Adrenal gland (tissue), 12 donors: ENCODE results near the gene MTHFD2. TPM values are rescaled to one million over a fixed set of nuclear protein-coding genes. Genes with fewer than 3 reads are reported as not detected.

ENCODE experiments used
- DNase-seq, 7 donors: peaks; one replicate each; pipeline ENCODE4 v3.0.0-alpha.2; 2019 to 2020
- H3K27ac ChIP-seq, 5 donors: fragments of 200-600 bp; sonication (generic) in 4 of 5; 1 replicate in 3 of 5; 2 replicates in 2 of 5; pipeline versions ENCODE4 v1.5.1 to v1.8.0; 2016 to 2020; ENCODE audit warnings: mild to moderate bottlenecking in 1 of 5
- H3K27me3 ChIP-seq: fragments of 200-600 bp; 2 replicates; pipeline ENCODE4 v1.8.0; 2021
- H3K36me3 ChIP-seq, 2 donors: fragments of 200-600 bp; replicated peaks in 1 of 2; 1 replicate in 1 of 2; 2 replicates in 1 of 2; pipeline versions ENCODE4 v1.5.1 to v1.8.0; 2018 to 2022
- H3K4me1 ChIP-seq, 2 donors: fragments of 200-600 bp; replicated peaks in 1 of 2; 1 replicate in 1 of 2; 2 replicates in 1 of 2; pipeline versions ENCODE4 v1.5.1 to v1.8.0; 2018 to 2021
- H3K4me3 ChIP-seq, 4 donors: fragments of 200-600 bp; sonication (generic) in 3 of 4; one replicate each; pipeline ENCODE4 v1.5.1; 2016 to 2018
- H3K9me3 ChIP-seq, 3 donors: fragments of 200-600 bp; sonication (generic) in 1 of 3; replicated peaks in 1 of 3; 1 replicate in 2 of 3; 2 replicates in 1 of 3; pipeline versions ENCODE4 v1.5.1 to v1.8.0; 2016 to 2021
- POLR2A ChIP-seq, 2 donors: fragments of 450-650 bp; IDR thresholded peaks; one replicate each; pipeline ENCODE4 v1.6.1; 2017; ENCODE audit warnings: antibody characterized with exemption in 2 of 2, mild to moderate bottlenecking in 2 of 2, moderate library complexity in 1 of 2
- WGBS, 4 donors: extraction: QIAGEN DNeasy Blood & Tissue Kit in 2 of 4; methylation state at CpG; one replicate each; pipeline versions ENCODE4 v1.1.5 to v1.1.7; 2013 to 2017; 5-methylcytosine and 5-hydroxymethylcytosine counted together
- intact Hi-C, 2 donors: fragments of 100-400 bp; cut with DNase I; formaldehyde crosslinking; loops; one replicate each; pipeline versions ENCODE4 v1.14.1 to v1.15.0; 2022 to 2023
- polyA plus RNA-seq, 3 donors: library from polyadenylated mRNA; stranded (reverse); fragments of 200-250 nt in 2 of 3; fragments of 350-450 nt in 1 of 3; fragmentation: Illumina TruSeq in 1 of 3; extraction: RNeasy Lipid Tissue Mini Kit (QIAGEN cat#74804) in 1 of 3; gene quantifications; one replicate each; pipeline ENCODE4 v1.2.3, GENCODE V29; 2013 to 2014
- total RNA-seq, 9 donors: library from RNA; depleted of rRNA in 4 of 9; stranded (reverse); fragments of >200 nt in 4 of 9; fragments of 120-200 nt in 1 of 9; fragmentation: NEBNext Ultra II Directional in 1 of 9; extraction: Animal tissue kit (Norgen Biotek cat#: 25700) in 1 of 9; gene quantifications; one replicate each; pipeline versions ENCODE4 v1.1.0 to v1.2.4, GENCODE V29; 2013 to 2023
- TF ChIP-seq, protein P1 (sequence below), 6 experiments: fragments of 450-650 bp in 4 of 6; fragments of 200-600 bp in 2 of 6; sonication (generic) in 1 of 6; IDR thresholded peaks; 1 replicate in 5 of 6; 2 replicates in 1 of 6; pipeline versions ENCODE4 v1.5.1 to v1.8.0; 2016 to 2021; ENCODE audit warnings: antibody characterized with exemption in 6 of 6, mild to moderate bottlenecking in 2 of 6, moderate library complexity in 1 of 6
- donor health status: healthy with polysubstance abuse.
- donor health status: Bipolar disorder and iron deficiency.
- donor health status: DM: yes; HTN: yes; CAD: no.
- donor health status: DM: no; HTN: no; CAD: no.
- donor health status: DM: no; HTN: no; CAD: no.
- donor health status: DM: yes; HTN: yes; CAD: no.

MTHFD2 gene
- total and polyA plus RNA-seq, 12 donors: 1.6 to 24.9 (median 14.1) TPM

DNA sequence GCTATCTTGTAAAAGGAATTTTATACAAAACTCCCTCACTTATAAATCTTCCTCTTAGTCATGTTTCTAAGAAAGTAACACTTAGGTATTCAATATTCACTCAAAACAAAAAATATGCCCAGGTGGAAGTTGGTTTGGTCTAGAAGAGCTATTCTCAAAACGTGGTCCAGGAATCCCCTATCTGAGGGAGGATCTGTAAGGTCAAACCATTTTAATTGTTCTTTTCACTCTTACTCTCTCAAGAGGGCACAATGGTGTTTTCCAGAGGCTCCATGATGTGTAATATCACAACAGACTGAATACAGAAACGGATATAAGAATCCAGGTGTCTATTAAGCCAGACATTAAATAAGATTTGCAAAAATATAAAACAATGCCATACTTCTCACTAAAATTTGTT, 29.7 kb upstream of the MTHFD2 start:
- Histone ChIP-seq H3K27me3 (no peaks in the 10 kb centered on the region), H3K9me3 (peaks cover 0 to 4% (median 0%) of the 10 kb centered on the region in 3 donors), H3K36me3 (peaks cover 0 to 84% of the 10 kb centered on the region in 2 donors), H3K4me3 (no peak overlapping the region), H3K27ac (no peak overlapping the region), H3K4me1 (peaks cover 0 to 5% of the 10 kb centered on the region in 2 donors)
- TF ChIP-seq, protein P1, sequence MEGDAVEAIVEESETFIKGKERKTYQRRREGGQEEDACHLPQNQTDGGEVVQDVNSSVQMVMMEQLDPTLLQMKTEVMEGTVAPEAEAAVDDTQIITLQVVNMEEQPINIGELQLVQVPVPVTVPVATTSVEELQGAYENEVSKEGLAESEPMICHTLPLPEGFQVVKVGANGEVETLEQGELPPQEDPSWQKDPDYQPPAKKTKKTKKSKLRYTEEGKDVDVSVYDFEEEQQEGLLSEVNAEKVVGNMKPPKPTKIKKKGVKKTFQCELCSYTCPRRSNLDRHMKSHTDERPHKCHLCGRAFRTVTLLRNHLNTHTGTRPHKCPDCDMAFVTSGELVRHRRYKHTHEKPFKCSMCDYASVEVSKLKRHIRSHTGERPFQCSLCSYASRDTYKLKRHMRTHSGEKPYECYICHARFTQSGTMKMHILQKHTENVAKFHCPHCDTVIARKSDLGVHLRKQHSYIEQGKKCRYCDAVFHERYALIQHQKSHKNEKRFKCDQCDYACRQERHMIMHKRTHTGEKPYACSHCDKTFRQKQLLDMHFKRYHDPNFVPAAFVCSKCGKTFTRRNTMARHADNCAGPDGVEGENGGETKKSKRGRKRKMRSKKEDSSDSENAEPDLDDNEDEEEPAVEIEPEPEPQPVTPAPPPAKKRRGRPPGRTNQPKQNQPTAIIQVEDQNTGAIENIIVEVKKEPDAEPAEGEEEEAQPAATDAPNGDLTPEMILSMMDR (IDR thresholded peaks at IDR 0.05): no peak
- TF ChIP-seq POLR2A (IDR thresholded peaks at IDR 0.05): no peak
- DNase-seq: no peak
- WGBS, 4 donors: 76 to 80% (median 78%) methylated on average over 2 of the region's 2 CpGs
- intact Hi-C loops: no loop called here

DNA sequence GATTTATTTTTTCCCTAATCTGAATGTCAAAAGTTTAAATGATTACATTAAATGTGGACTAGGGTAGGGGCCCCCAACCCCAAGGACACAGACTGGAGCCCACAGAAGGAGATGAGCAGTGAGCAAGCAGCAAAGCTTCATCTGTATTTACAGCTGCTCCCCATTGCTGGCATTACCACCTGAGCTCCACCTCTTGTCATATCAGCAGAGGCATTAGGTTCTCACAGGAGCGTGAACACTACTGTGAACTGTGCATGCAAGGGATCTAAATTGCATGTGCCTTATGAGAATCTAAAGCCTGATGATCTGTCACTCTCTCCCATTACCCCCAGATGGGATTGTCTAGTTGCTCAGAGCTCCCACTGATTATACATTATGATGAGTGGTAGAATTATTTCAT, 23.5 kb upstream of the MTHFD2 start:
- DNase-seq: no peak
- Histone ChIP-seq H3K4me3 (no peak overlapping the region), H3K4me1 (peaks cover 4 to 31% of the 10 kb centered on the region in 2 donors), H3K27me3 (no peaks in the 10 kb centered on the region), H3K36me3 (peaks cover 0 to 26% of the 10 kb centered on the region in 2 donors), H3K27ac (no peak overlapping the region), H3K9me3 (no peaks in the 10 kb centered on the region)
- WGBS, 4 donors: 82 to 100% (median 95%) methylated on average over 1 of the region's 1 CpG
- TF ChIP-seq, protein P1 (IDR thresholded peaks at IDR 0.05): no peak
- TF ChIP-seq POLR2A (IDR thresholded peaks at IDR 0.05): no peak
- intact Hi-C loops: no loop called here

DNA sequence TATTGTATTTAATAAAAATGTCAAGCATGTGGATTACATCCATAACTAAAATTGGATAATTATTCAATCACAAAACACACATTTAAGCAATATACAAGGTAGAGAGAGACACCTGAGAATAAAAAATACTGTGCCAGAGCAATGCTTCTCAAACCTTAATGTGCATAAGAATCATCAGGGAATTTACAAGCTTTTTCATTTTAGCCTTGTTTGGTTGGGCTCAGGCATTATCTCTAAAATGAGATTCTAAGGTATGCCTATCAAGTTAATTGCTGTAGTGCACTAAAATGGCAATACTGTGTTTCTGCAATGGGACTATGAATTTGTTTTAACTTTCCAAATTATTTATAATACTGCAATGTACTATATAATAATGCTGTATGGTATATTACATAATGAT, 20.7 kb upstream of the MTHFD2 start:
- DNase-seq: no peak
- Histone ChIP-seq H3K4me3 (peak overlapping the region in 3 of 4 donors; percentile 74 to 89 (median 80)), H3K36me3 (no peaks in the 10 kb centered on the region), H3K27me3 (no peaks in the 10 kb centered on the region), H3K4me1 (peaks cover 4 to 27% of the 10 kb centered on the region in 2 donors), H3K27ac (peak overlapping the region; percentile 89 to 96 (median 94)), H3K9me3 (no peaks in the 10 kb centered on the region)
- intact Hi-C loops: no loop called here
- TF ChIP-seq POLR2A (IDR thresholded peaks at IDR 0.05): no peak
- TF ChIP-seq, protein P1 (IDR thresholded peaks at IDR 0.05): no peak

DNA sequence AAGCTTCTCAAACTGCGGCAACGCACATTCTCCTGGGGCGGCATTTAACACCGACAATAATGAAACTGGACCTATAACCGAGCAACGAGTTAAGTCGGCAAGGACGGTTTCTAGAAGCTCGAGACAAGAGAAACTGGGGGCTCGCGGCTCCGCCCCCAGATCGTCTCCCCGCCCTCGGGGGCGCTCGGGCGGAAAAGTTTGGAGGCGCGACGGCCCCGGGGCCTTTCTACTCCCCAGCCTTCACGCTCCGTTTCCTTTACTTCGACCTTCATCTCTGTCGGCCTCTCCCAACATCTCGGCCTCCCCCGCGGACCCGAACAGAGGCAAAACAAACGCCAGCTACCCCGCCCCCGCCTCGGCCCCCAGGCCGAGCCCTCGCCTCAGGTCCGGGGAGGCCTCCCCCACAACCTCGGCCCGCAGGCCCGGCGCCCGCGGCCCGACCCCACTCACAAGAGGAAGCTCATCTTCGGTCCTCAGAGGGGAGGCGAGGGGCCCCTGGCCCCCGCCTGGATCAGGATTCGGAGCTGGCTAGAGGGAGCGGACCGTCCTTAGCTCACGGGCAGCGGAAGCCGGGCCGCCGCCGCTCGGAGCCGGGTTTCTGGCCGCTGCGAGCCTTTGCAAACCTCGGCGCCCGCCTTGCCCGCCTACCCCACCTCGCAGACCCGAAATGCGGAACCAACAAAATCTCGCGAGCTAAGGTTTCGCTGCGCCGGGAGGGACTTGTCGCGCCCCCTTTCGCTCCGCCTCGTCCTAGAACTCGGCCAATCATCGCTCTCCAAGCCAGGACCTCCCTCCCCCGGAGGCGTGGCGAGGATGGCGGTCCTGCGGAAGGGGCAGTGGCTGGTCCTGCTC, 20.0 kb upstream of the MTHFD2 start, which contains the start of gene MOB1A:
Gene MOB1A, minus strand, starts transcription at position 669 of the 852 bp plus-strand sequence. Its CDS starts 205 bp downstream, at position 464.
- whole genome bisulfite sequencing, 4 donors: 0 to 1% (median 0%) methylated on average over 31 to 84 of the region's 84 CpGs
- H3K4me1 ChIP-seq: peaks cover 4 to 27% of the 10 kb centered on the region in 2 donors
- peak within 1 kb of the TSS; percentile 74 to 89 (median 79) for H3K4me3 ChIP-seq
- H3K27me3 ChIP-seq: no peaks in the 10 kb centered on the region
- H3K36me3 ChIP-seq: no peaks in the 10 kb centered on the region
- peak; percentile 97 to 99 (median 98) for DNase-seq
- intact Hi-C loops: no loop called here
- peak within 1 kb of the TSS; percentile 89 to 96 (median 94) for H3K27ac ChIP-seq
- no peaks in the 10 kb centered on the region for H3K9me3 ChIP-seq
- TF ChIP-seq, protein P1 (IDR thresholded peaks at IDR 0.05): no peak
- TF ChIP-seq POLR2A (IDR thresholded peaks at IDR 0.05): peak; percentile 71 to 85
